NCI-H146 treated with DMSO at 0.1 percent for 48 hours (cell line): ENCODE measurements around the gene PARD3B.
"Not testable (repeated sequence)": the region's sequence is repeated elsewhere in the genome, so short reads cannot be mapped to it uniquely, and the experiment has no call there.

Experiments used
- DNase-seq: peaks from one replicate; lab custom pipeline; 2025; ENCODE audit not compliant: unreplicated experiment; lab: John Stamatoyannopoulos, UW

The PARD3B gene

GRCh38 chr2:205218056-205218455, 672.8 kb downstream of the PARD3B start:
- DNase-seq = no peak

GRCh38 chr2:205218816-205219215, 673.5 kb downstream of the PARD3B start:
- DNase-seq = not testable (repeated sequence)

GRCh38 chr2:205220559-205220958, 675.3 kb downstream of the PARD3B start:
- DNase-seq = no peak

- DNase-seq = no peak
These were observed 686.8 kb downstream of the PARD3B start for GRCh38 chr2:205232086-205232485.

- DNase-seq = no peak
These were observed 690.2 kb downstream of the PARD3B start for GRCh38 chr2:205235434-205235833.

- no peak for DNase-seq
These were observed 692.2 kb downstream of the PARD3B start for GRCh38 chr2:205237524-205237923.

GRCh38 chr2:205245001-205245400, 699.7 kb downstream of the PARD3B start:
- no peak for DNase-seq

GRCh38 chr2:205245652-205246051, 700.4 kb downstream of the PARD3B start:
- DNase-seq = no peak

- no peak for DNase-seq
These were observed 713.8 kb downstream of the PARD3B start for GRCh38 chr2:205259121-205259520.

- no peak for DNase-seq
These were observed 716.3 kb downstream of the PARD3B start for GRCh38 chr2:205261516-205262020.

- DNase-seq = no peak
These were observed 722.0 kb downstream of the PARD3B start for GRCh38 chr2:205267323-205267722.

- DNase-seq = no peak
These were observed 725.4 kb downstream of the PARD3B start for GRCh38 chr2:205270689-205271088.

- no peak for DNase-seq
These were observed 727.9 kb downstream of the PARD3B start for GRCh38 chr2:205273148-205273547.

- DNase-seq = peak; percentile 30
These were observed 728.4 kb downstream of the PARD3B start for GRCh38 chr2:205273627-205274026.

- peak; percentile 14 for DNase-seq
These were observed 729.5 kb downstream of the PARD3B start for GRCh38 chr2:205274801-205275200.

- peak; percentile 27 for DNase-seq
These were observed 731.0 kb downstream of the PARD3B start for GRCh38 chr2:205276116-205276777.

- DNase-seq = peak; percentile 10
These were observed 735.4 kb downstream of the PARD3B start for GRCh38 chr2:205280596-205281236.

- no peak for DNase-seq
These were observed 738.5 kb downstream of the PARD3B start for GRCh38 chr2:205283736-205284270.

- no peak for DNase-seq
These were observed 739.1 kb downstream of the PARD3B start for GRCh38 chr2:205284334-205284733.

GRCh38 chr2:205287316-205287715, 742.0 kb downstream of the PARD3B start:
- no peak for DNase-seq

GRCh38 chr2:205288686-205289085, 743.4 kb downstream of the PARD3B start:
- DNase-seq = no peak

- DNase-seq = no peak
These were observed 745.0 kb downstream of the PARD3B start for GRCh38 chr2:205290299-205290698.
